T-helper 1 cell treated with Interleukin-12 subunit alpha and Interleukin-12 subunit beta and Interleukin-4 antibody, amounts not matched to agents 30 ng/mL and 1 ng/mL, for 36 hours (primary cell): ENCODE measurements around the gene NRG3. TPM values are rescaled to one million over a fixed set of nuclear protein-coding genes. Genes with fewer than 3 reads are reported as not detected.

Experiments
- intact Hi-C: fragments of 100-400 bp; cut with micrococcal nuclease; formaldehyde crosslinking; loops from one replicate; pipeline ENCODE4 v1.15.1; 2024
- total RNA-seq: library from RNA; stranded (reverse); gene quantifications from 2 replicates; pipeline ENCODE4 v1.2.3, GENCODE V29; 2022

Gene NRG3
- total RNA-seq, 1 donor from 2014 or later = not detected

GRCh38 chr10:82378146-82378545 is 503.2 kb downstream of the NRG3 start:
- intact Hi-C loops = no loop called here

GRCh38 chr10:82383350-82383749 is 508.4 kb downstream of the NRG3 start:
- intact Hi-C loops = no loop called here

- intact Hi-C loops = no loop called here
These were observed 516.1 kb downstream of the NRG3 start for GRCh38 chr10:82390866-82391658.

- intact Hi-C loops = no loop called here
These were observed 517.0 kb downstream of the NRG3 start for GRCh38 chr10:82391971-82392370.

- intact Hi-C loops = no loop called here
These were observed 517.5 kb downstream of the NRG3 start for GRCh38 chr10:82392533-82392932.

- intact Hi-C loops = no loop called here
These were observed 519.1 kb downstream of the NRG3 start for GRCh38 chr10:82394122-82394521.

- intact Hi-C loops = no loop called here
These were observed 520.0 kb downstream of the NRG3 start for GRCh38 chr10:82394987-82395386.

GRCh38 chr10:82396886-82397285 is 521.9 kb downstream of the NRG3 start:
- intact Hi-C loops = no loop called here

GRCh38 chr10:82397854-82398253 is 522.9 kb downstream of the NRG3 start:
- intact Hi-C loops = no loop called here

- intact Hi-C loops = no loop called here
These were observed 524.9 kb downstream of the NRG3 start for GRCh38 chr10:82399850-82400249.

GRCh38 chr10:82400841-82401240 is 525.8 kb downstream of the NRG3 start:
- intact Hi-C loops = no loop called here

GRCh38 chr10:82402906-82403401 is 528.0 kb downstream of the NRG3 start:
- intact Hi-C loops = no loop called here

- intact Hi-C loops = no loop called here
These were observed 534.7 kb downstream of the NRG3 start for GRCh38 chr10:82409671-82410070.

GRCh38 chr10:82411416-82411815 is 536.4 kb downstream of the NRG3 start:
- intact Hi-C loops = no loop called here

- intact Hi-C loops = no loop called here
These were observed 545.0 kb downstream of the NRG3 start for GRCh38 chr10:82420001-82420400.

- intact Hi-C loops = no loop called here
These were observed 554.3 kb downstream of the NRG3 start for GRCh38 chr10:82429302-82429701.

- intact Hi-C loops = no loop called here
These were observed 563.3 kb downstream of the NRG3 start for GRCh38 chr10:82438277-82438676.

- intact Hi-C loops = no loop called here
These were observed 565.8 kb downstream of the NRG3 start for GRCh38 chr10:82440775-82441174.

GRCh38 chr10:82452046-82452445 is 577.1 kb downstream of the NRG3 start:
- intact Hi-C loops = no loop called here

- intact Hi-C loops = no loop called here
These were observed 577.7 kb downstream of the NRG3 start for GRCh38 chr10:82452676-82453075.

- intact Hi-C loops = no loop called here
These were observed 578.8 kb downstream of the NRG3 start for GRCh38 chr10:82453678-82454293.

GRCh38 chr10:82462910-82463551 is 588.0 kb downstream of the NRG3 start:
- intact Hi-C loops = no loop called here
